Cardiac muscle cell (in vitro differentiated cells and primary cell): Measurements from ENCODE around the gene ARID3A. TPM values are rescaled to one million over a fixed set of nuclear protein-coding genes. Genes with fewer than 3 reads are reported as not detected.

Source experiments
- DNase-seq, 2 donors: peaks; one replicate each; pipeline versions ENCODE4 v3.0.0 to v3.0.0-alpha.2; 2010 to 2017; ENCODE audit warnings: low read depth in 1 of 2, low spot score in 1 of 2
- H3K27ac ChIP-seq: fragments of 200-600 bp; sonication (generic); 2 replicates; pipeline ENCODE4 v1.5.1; 2016
- H3K27me3 ChIP-seq: fragments of 200-600 bp; sonication (generic); 2 replicates; pipeline ENCODE4 v1.6.0; 2016; ENCODE audit warnings: control low read depth
- H3K36me3 ChIP-seq: fragments of 200-600 bp; sonication (generic); 2 replicates; pipeline ENCODE4 v1.5.1; 2016; ENCODE audit warnings: control low read depth
- H3K4me1 ChIP-seq: fragments of 200-600 bp; sonication (generic); 2 replicates; pipeline ENCODE4 v1.8.1; 2017; ENCODE audit warnings: low read depth, mild to moderate bottlenecking, mixed run types
- H3K4me3 ChIP-seq: fragments of 200-600 bp; sonication (generic); 2 replicates; pipeline ENCODE4 v1.5.1; 2016; ENCODE audit warnings: mild to moderate bottlenecking
- H3K9me3 ChIP-seq: fragments of 200-600 bp; sonication (generic); 2 replicates; pipeline ENCODE4 v1.5.1; 2017; ENCODE audit warnings: low read depth, mild to moderate bottlenecking, control low read depth
- CTCF ChIP-seq: IDR thresholded peaks from 2 replicates; pipeline ENCODE4 v1.5.1; 2012; ENCODE audit warnings: low read depth, mild to moderate bottlenecking, low read length
- polyA plus RNA-seq: library from polyadenylated mRNA; unstranded; fragments of >200 nt; fragmentation: Nextera tagmentation; extraction: Ambion mirVana; gene quantifications from 2 replicates; pipeline ENCODE4 v1.2.1, GENCODE V29; 2016
- total RNA-seq: library from RNA; depleted of rRNA; stranded (reverse); fragments of >200 nt; gene quantifications from 2 replicates; pipeline ENCODE4 v1.2.3, GENCODE V29; 2016

ARID3A gene
- total and polyA plus RNA-seq, 2 experiments from 2014 or later: 39.1 to 62.3 TPM

DNA sequence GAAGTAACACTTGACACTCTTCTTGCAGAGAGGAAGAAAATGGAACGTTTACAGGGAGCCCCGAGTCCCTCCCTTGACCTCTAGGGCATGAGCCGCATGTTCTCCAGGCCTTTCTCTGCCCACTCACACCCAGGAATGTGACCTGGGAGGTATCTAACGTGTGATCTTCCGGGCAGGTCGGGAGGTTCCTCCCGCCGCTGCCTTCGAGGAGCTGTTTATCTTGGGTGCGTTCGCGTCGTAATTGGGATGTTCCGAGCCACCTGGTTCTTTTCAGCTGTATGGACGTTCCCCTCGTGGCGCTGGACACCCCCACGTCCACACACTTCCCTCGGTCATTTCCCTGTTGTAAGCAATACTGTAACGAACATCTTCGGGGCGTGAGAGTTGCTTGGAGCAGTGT, 13.6 kb downstream of the ARID3A start:
- DNase-seq: no peak
- no peaks in the 10 kb centered on the region for H3K9me3 ChIP-seq
- peaks cover 7% of the 10 kb centered on the region for H3K36me3 ChIP-seq
- H3K27me3 ChIP-seq: no peaks in the 10 kb centered on the region
- no peak for TF ChIP-seq CTCF
- no peak overlapping the region for H3K27ac ChIP-seq
- no peak overlapping the region for H3K4me3 ChIP-seq
- H3K4me1 ChIP-seq: no peaks in the 10 kb centered on the region

DNA sequence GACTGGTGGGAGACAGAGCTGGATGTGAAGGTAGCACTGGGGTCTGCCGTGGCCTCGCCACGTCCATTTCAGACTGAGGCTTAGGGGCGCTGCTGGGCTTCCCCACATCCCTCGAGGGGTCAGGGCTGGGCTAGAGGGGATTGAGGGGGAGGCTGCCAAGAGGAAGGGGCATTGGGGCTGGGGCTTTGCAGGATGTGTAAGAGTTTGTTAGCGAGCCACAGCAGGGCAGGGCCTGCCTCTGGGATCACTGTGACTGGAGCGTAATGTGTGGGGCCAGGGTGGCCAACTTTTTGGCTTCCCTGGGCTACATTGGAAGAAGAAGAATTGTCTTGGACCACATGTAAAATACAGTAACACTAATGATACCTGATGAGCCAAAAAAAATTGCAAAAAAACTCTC, 14.1 kb downstream of the ARID3A start:
- Histone ChIP-seq H3K4me1 (no peaks in the 10 kb centered on the region), H3K4me3 (no peak overlapping the region), H3K27ac (peak overlapping the region; percentile 43), H3K27me3 (no peaks in the 10 kb centered on the region), H3K9me3 (no peaks in the 10 kb centered on the region), H3K36me3 (peaks cover 7% of the 10 kb centered on the region)
- no peak for DNase-seq
- no peak for TF ChIP-seq CTCF

- H3K27ac ChIP-seq: peak overlapping the region; percentile 43
- no peaks in the 10 kb centered on the region for H3K27me3 ChIP-seq
- TF ChIP-seq CTCF: no peak
- H3K9me3 ChIP-seq: no peaks in the 10 kb centered on the region
- no peak for DNase-seq
- peaks cover 7% of the 10 kb centered on the region for H3K36me3 ChIP-seq
- no peaks in the 10 kb centered on the region for H3K4me1 ChIP-seq
- no peak overlapping the region for H3K4me3 ChIP-seq
Observed at GRCh38 chr19:940591-941291, 14.9 kb downstream of the ARID3A start.

DNA sequence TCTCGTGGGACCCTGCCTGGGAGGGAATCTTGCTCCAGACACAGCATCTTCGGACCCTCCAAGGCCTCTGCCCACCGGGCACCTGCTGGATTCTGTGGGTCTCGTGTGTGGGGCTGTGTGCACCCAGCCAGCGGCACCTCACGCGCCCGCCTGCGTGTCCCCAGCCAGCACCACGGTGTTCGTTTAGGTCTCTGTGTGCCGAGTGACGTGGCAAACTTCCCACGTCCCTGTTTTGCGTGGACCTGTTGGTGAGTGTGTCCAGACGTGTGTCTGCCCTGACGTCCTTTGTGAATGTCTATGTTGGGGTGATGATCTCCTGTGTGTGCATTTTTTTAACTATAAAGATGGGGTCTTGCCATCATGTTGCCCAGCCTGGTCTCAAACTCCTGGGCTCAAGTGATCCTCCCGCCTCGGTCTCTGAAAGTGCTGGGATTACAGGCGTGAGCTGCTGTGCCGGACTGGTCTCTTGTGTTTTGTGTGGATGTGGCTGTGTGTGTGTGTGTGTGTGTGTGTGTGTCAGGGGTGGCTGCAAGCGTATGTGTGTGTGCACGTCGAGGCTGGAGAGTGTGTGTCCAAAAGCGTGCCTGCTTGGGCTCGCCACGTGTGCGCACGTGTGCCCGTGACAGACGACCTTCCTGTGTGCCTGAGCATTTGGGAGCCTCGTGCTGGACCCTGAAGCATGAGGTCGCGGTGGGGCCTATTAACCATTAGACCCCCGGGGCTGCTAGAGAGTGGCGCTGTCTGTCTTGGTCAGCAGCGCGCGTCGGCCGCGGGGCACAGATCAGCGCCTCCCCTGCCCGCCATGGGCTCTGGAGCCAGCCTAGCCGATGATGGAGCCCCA, 15.7 kb downstream of the ARID3A start:
- no peak for TF ChIP-seq CTCF
- no peaks in the 10 kb centered on the region for H3K9me3 ChIP-seq
- no peak overlapping the region for H3K27ac ChIP-seq
- H3K27me3 ChIP-seq: no peaks in the 10 kb centered on the region
- no peak overlapping the region for H3K4me3 ChIP-seq
- H3K4me1 ChIP-seq: no peaks in the 10 kb centered on the region
- DNase-seq: no peak
- peaks cover 4% of the 10 kb centered on the region for H3K36me3 ChIP-seq

GRCh38 chr19:942133-942645, 16.4 kb downstream of the ARID3A start:
- H3K36me3 ChIP-seq: peaks cover 4% of the 10 kb centered on the region
- H3K27me3 ChIP-seq: no peaks in the 10 kb centered on the region
- no peaks in the 10 kb centered on the region for H3K4me1 ChIP-seq
- TF ChIP-seq CTCF: no peak
- no peaks in the 10 kb centered on the region for H3K9me3 ChIP-seq
- H3K4me3 ChIP-seq: no peak overlapping the region
- no peak for DNase-seq
- peak overlapping the region; percentile 34 for H3K27ac ChIP-seq
